IMR-90 (cell line): ENCODE data around the gene HAUS5. TPM values are rescaled to one million over a fixed set of nuclear protein-coding genes. Genes with fewer than 3 reads are reported as not detected.
"Not testable (repeated sequence)": the region's sequence is repeated elsewhere in the genome, so short reads cannot be mapped to it uniquely, and the experiment has no call there.

Experiments used
- ATAC-seq: fragments of 200-7000 bp; cut with Tn5 transposase; 2 replicates; pipeline ENCODE4 v1.9.1; 2020; ENCODE audit warnings: low read depth, mild to moderate bottlenecking, moderate library complexity
- BruUV-seq: library from RNA; stranded (reverse); fragments of 400-500 nt; replicated peaks from 2 replicates; lab custom pipeline; 2021; lab: Mats Ljungman, UMichigan
- CTCF ChIA-PET: fragments of 300-600 bp; formaldehyde crosslinking; extraction: SDS; loops from one replicate; lab custom pipeline; 2021; ENCODE audit warnings: antibody characterized with exemption; lab: Yijun Ruan, JAX
- POLR2A ChIA-PET: fragments of 300-600 bp; sonication (Branson Sonifier 250); formaldehyde crosslinking; loops from one replicate; lab custom pipeline; 2022; ENCODE audit warnings: antibody characterized with exemption; ENCODE audit not compliant: unreplicated experiment; lab: Charles Lee
- DNase-seq: peaks from one replicate; pipeline ENCODE4 v3.0.0; 2013
- H2AFZ ChIP-seq: replicated peaks from 2 replicates; pipeline ENCODE3; 2013; ENCODE audit warnings: low read length, mild to moderate bottlenecking; ENCODE audit not compliant: poor library complexity
- H2AK5ac ChIP-seq: 2 replicates; pipeline ENCODE4 v1.6.1; 2013; ENCODE audit warnings: low read depth, low read length, inconsistent platforms
- H2AK9ac ChIP-seq: replicated peaks from 2 replicates; pipeline ENCODE3; 2013; ENCODE audit warnings: mild to moderate bottlenecking, low read depth, low read length, moderate library complexity; ENCODE audit not compliant: poor library complexity
- H2BK120ac ChIP-seq: 2 replicates; pipeline ENCODE4 v1.6.1; 2013; ENCODE audit warnings: low read depth, low read length, inconsistent platforms
- H2BK15ac ChIP-seq: 3 replicates; pipeline ENCODE4 v1.6.1; 2013; ENCODE audit warnings: low read depth, low read length, inconsistent platforms
- H2BK20ac ChIP-seq: 2 replicates; pipeline ENCODE4 v1.6.1; 2013; ENCODE audit warnings: low read depth, mild to moderate bottlenecking, inconsistent platforms, low read length, moderate library complexity
- H2BK5ac ChIP-seq: 2 replicates; pipeline ENCODE4 v1.6.1; 2013; ENCODE audit warnings: mild to moderate bottlenecking, low read depth, low read length, inconsistent platforms; ENCODE audit not compliant: poor library complexity, severe bottlenecking
- H3K14ac ChIP-seq: replicated peaks from 2 replicates; pipeline ENCODE4 v1.6.1; 2013; ENCODE audit warnings: low read depth, low read length, inconsistent platforms
- H3K18ac ChIP-seq: 2 replicates; pipeline ENCODE4 v1.6.1; 2013; ENCODE audit warnings: low read depth, low read length, control low read depth
- H3K23ac ChIP-seq: 2 replicates; pipeline ENCODE4 v1.6.1; 2013; ENCODE audit warnings: low read depth, low read length, inconsistent platforms
- H3K27ac ChIP-seq: 2 replicates; pipeline ENCODE4 v1.5.1; 2013; ENCODE audit warnings: mild to moderate bottlenecking, control low read depth, low read length; ENCODE audit not compliant: insufficient read depth
- H3K27me3 ChIP-seq: 2 replicates; pipeline ENCODE4 v1.6.1; 2013; ENCODE audit warnings: low read length; ENCODE audit not compliant: control insufficient read depth, insufficient read depth
- H3K36me3 ChIP-seq: 2 replicates; pipeline ENCODE4 v1.6.1; 2013; ENCODE audit warnings: low read length, mixed read lengths; ENCODE audit not compliant: control insufficient read depth, insufficient read depth
- H3K4ac ChIP-seq: 2 replicates; pipeline ENCODE4 v1.6.1; 2013; ENCODE audit warnings: low read depth, low read length, inconsistent platforms
- H3K4me1 ChIP-seq: 2 replicates; pipeline ENCODE4 v1.6.1; 2013; ENCODE audit warnings: low read length, mixed read lengths; ENCODE audit not compliant: control insufficient read depth, insufficient read depth
- H3K4me2 ChIP-seq: 2 replicates; pipeline ENCODE4 v1.6.1; 2013; ENCODE audit warnings: low read depth, mild to moderate bottlenecking, control low read depth, low read length, moderate library complexity
- H3K4me3 ChIP-seq: 2 replicates; pipeline ENCODE4 v1.5.1; 2013; ENCODE audit warnings: low read depth, mild to moderate bottlenecking, control low read depth, low read length, moderate library complexity; ENCODE audit not compliant: insufficient read depth
- H3K56ac ChIP-seq: 2 replicates; pipeline ENCODE4 v1.6.1; 2013; ENCODE audit warnings: low read length, inconsistent platforms; ENCODE audit not compliant: insufficient read depth; ENCODE audit errors: extremely low read depth
- H3K79me1 ChIP-seq, 2 experiments: 2 replicates each; pipeline ENCODE4 v1.6.1; 2013; ENCODE audit warnings: low read length in 2 of 2, inconsistent platforms in 1 of 2, low read depth in 1 of 2
- H3K9ac ChIP-seq: 2 replicates; pipeline ENCODE4 v1.6.1; 2013; ENCODE audit warnings: low read depth, low read length, control low read depth
- H3K9me1 ChIP-seq: 2 replicates; pipeline ENCODE4 v1.6.1; 2013; ENCODE audit warnings: low read length, inconsistent platforms; ENCODE audit not compliant: insufficient read depth
- H3K9me3 ChIP-seq: 2 replicates; pipeline ENCODE4 v1.6.1; 2013; ENCODE audit warnings: low read length; ENCODE audit not compliant: control insufficient read depth, insufficient read depth
- H4K20me1 ChIP-seq: 2 replicates; pipeline ENCODE4 v1.6.1; 2013; ENCODE audit warnings: low read length, inconsistent platforms; ENCODE audit not compliant: insufficient read depth
- H4K5ac ChIP-seq: 2 replicates; pipeline ENCODE4 v1.6.1; 2013; ENCODE audit warnings: mild to moderate bottlenecking, low read depth, low read length, control low read depth
- H4K8ac ChIP-seq, 2 experiments: 2 replicates each; pipeline ENCODE4 v1.6.1; 2013; ENCODE audit warnings: low read depth in 2 of 2, low read length in 2 of 2, control low read depth in 1 of 2, inconsistent platforms in 1 of 2
- H4K91ac ChIP-seq: 2 replicates; pipeline ENCODE4 v1.6.1; 2013; ENCODE audit warnings: low read depth, low read length, inconsistent platforms; ENCODE audit not compliant: insufficient read depth
- CEBPB ChIP-seq: IDR thresholded peaks from 2 replicates; pipeline ENCODE4 v1.6.1; 2012; ENCODE audit warnings: low read depth, low read length, improper control_type of control experiment
- RAD21 ChIP-seq: IDR thresholded peaks from 2 replicates; pipeline ENCODE4 v1.6.1; 2012; ENCODE audit warnings: low read length, improper control_type of control experiment
- SMC3 ChIP-seq: fragments of 150-350 bp; IDR thresholded peaks from 2 replicates; pipeline ENCODE4 v1.6.1; 2016; ENCODE audit warnings: low read depth, mild to moderate bottlenecking, antibody characterized with exemption, low read length, moderate library complexity
- WGBS, 2 experiments: methylation state at CpG; one replicate each; pipeline versions ENCODE4 v1.1.5 to v1.1.7; 2013; ENCODE audit warnings: missing lambda C conversion rate in 2 of 2; ENCODE audit not compliant: insufficient read length in 1 of 2; ENCODE audit errors: extremely low coverage in 2 of 2; 5-methylcytosine and 5-hydroxymethylcytosine counted together
- dilution Hi-C: fragments of 300-500 bp; cut with HindIII; formaldehyde crosslinking; loops from one replicate; pipeline ENCODE4 v1.14.3; 2018; ENCODE audit warnings: low sequenced_read_pairs; ENCODE audit not compliant: unreplicated experiment
- in situ Hi-C: fragments of 300-500 bp; cut with MboI; formaldehyde crosslinking; loops from 3 replicates; pipeline ENCODE4 v1.14.3; 2019; ENCODE audit warnings: low sequenced_read_pairs, inconsistent platforms, mixed read lengths
- intact Hi-C: fragments of 100-400 bp; cut with micrococcal nuclease; formaldehyde crosslinking; loops from 2 replicates; pipeline ENCODE4 v1.10.0; 2022
- polyA plus RNA-seq, 3 experiments: library from polyadenylated mRNA; depleted of rRNA; stranded (reverse); fragments of >200 nt; gene quantifications; 2 replicates each; pipeline ENCODE4 v1.2.3, GENCODE V29; 2012; ENCODE audit warnings: low replicate concordance in 1 of 3
- total RNA-seq: library from RNA; depleted of rRNA; stranded (reverse); fragments of >200 nt; gene quantifications from 2 replicates; pipeline ENCODE4 v1.2.3, GENCODE V29; 2012
- TF ChIP-seq, protein P1 (sequence below): conservative IDR thresholded peaks from 2 replicates; pipeline ENCODE4 v1.5.1; 2012; ENCODE audit warnings: mild to moderate bottlenecking, low read depth, low read length, improper control_type of control experiment

Gene HAUS5
- total and polyA plus RNA-seq, 2 of the 4 experiments (the other 2 are of a cell fraction) = 3.4 to 6.2 TPM

DNA sequence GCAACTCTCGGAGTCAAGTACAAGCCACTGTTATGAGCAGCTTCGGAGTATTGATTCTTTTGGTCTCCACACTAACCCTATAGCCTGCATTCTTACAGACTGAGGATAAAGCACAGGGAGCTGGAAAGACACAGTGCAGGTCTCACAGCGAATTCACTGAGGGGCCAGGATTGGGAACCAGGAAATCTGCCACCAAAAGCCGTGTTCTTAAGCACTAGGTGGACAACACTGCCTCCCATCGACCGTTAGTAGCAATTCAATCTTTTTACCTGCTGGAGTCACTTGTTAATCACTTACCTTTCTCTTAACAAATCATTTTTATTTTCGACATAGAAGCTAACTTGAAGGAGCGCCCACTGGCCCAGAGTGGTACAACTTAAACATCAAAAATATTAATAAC is 20.3 kb upstream of the HAUS5 start:
- Histone ChIP-seq H3K18ac (no peak overlapping the region), H4K91ac (no peak overlapping the region), H3K56ac (no peak overlapping the region), H3K27ac (no peak overlapping the region), H3K36me3 (no peaks in the 10 kb centered on the region), H3K14ac (no peak overlapping the region), H2BK20ac (no peak overlapping the region), H3K9me1 (no peaks in the 10 kb centered on the region), H3K27me3 (peaks cover 4% of the 10 kb centered on the region; the same call in 1 of the 2 replicates), H3K79me1 (no peaks in the 10 kb centered on the region), H2AFZ (peak overlapping the region; percentile 11), H2BK5ac (no peak overlapping the region), H3K4me2 (no peak overlapping the region), H2BK120ac (no peak overlapping the region), H4K20me1 (no peaks in the 10 kb centered on the region), H3K9ac (no peak overlapping the region), H2AK9ac (no peak overlapping the region), H4K8ac (no peak overlapping the region), H3K4ac (no peak overlapping the region), H2BK15ac (no peak overlapping the region), H3K4me3 (no peak overlapping the region), H3K4me1 (no peaks in the 10 kb centered on the region), H2AK5ac (no peak overlapping the region), H3K9me3 (no peaks in the 10 kb centered on the region), H4K5ac (no peak overlapping the region), H3K23ac (no peak overlapping the region)
- TF ChIP-seq, protein P1, sequence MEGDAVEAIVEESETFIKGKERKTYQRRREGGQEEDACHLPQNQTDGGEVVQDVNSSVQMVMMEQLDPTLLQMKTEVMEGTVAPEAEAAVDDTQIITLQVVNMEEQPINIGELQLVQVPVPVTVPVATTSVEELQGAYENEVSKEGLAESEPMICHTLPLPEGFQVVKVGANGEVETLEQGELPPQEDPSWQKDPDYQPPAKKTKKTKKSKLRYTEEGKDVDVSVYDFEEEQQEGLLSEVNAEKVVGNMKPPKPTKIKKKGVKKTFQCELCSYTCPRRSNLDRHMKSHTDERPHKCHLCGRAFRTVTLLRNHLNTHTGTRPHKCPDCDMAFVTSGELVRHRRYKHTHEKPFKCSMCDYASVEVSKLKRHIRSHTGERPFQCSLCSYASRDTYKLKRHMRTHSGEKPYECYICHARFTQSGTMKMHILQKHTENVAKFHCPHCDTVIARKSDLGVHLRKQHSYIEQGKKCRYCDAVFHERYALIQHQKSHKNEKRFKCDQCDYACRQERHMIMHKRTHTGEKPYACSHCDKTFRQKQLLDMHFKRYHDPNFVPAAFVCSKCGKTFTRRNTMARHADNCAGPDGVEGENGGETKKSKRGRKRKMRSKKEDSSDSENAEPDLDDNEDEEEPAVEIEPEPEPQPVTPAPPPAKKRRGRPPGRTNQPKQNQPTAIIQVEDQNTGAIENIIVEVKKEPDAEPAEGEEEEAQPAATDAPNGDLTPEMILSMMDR = peak; percentile 55
- TF ChIP-seq SMC3 = peak; percentile 42
- TF ChIP-seq RAD21 = peak; percentile 62
- TF ChIP-seq CEBPB = no peak
- peak; percentile 37 for DNase-seq
- ChIA-PET POLR2A (no interaction called here), CTCF (interaction anchor here (0.6 to 1.3 kb wide), 3 partner anchors 12 to 82 kb away, joined by 3 read pairs; no protein-coding TSS in a partner anchor)
- dilution Hi-C loops (no loop called here), intact Hi-C loops (no loop called here), in situ Hi-C loops (loop anchor here (25.0 kb wide), 1 partner anchor 255 kb away; the partner anchor contains the start of genes CD22 and FFAR1)
- ATAC-seq = peak; percentile 35; the same call in 1 of the 2 replicates
- 11% methylated on average over 4 of the region's 8 CpGs; no CpG with 5 or more reads in 1 of the 2 experiments for WGBS, 2 experiments
- no TSS peak for BruUV-seq

DNA sequence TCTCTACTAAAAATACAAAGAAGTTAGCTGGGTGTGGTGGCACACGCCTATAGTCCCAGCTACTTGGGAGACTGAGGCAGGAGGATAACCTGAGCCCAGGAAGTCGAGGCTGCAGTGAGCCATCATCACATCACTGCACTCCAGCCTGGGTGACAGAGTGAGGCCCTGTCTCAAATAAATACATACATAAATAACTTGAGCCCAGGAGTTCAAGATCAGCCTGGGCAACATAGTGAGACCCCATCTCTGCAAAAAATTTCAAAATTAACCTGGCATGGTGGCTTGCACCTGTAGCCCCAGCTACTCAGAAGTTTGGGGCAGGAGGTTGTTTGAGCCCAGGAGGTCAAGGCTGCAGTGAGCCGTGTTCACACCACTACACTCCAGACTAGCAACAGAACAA is 17.5 kb upstream of the HAUS5 start:
- intact Hi-C loops, H3K9ac ChIP-seq, H2BK15ac ChIP-seq, H3K18ac ChIP-seq, H3K27me3 ChIP-seq, H4K5ac ChIP-seq, BruUV-seq, H3K9me3 ChIP-seq, H4K20me1 ChIP-seq, H2BK120ac ChIP-seq, H2AK5ac ChIP-seq, H3K36me3 ChIP-seq, POLR2A ChIA-PET, H2AFZ ChIP-seq, H3K4me3 ChIP-seq, H3K14ac ChIP-seq, H3K4me1 ChIP-seq, H3K9me1 ChIP-seq, H3K79me1 ChIP-seq, CTCF ChIA-PET, DNase-seq, H3K23ac ChIP-seq, H3K4me2 ChIP-seq, H4K8ac ChIP-seq, dilution Hi-C loops, H2AK9ac ChIP-seq, H3K56ac ChIP-seq, H3K4ac ChIP-seq, ATAC-seq, H3K27ac ChIP-seq, H2BK5ac ChIP-seq, H4K91ac ChIP-seq, H2BK20ac ChIP-seq: not testable (repeated sequence)
- in situ Hi-C loops = loop anchor here (25.0 kb wide), 1 partner anchor 258 kb away; the partner anchor contains the start of genes CD22 and FFAR1
- WGBS, 2 experiments = no CpG with 5 or more reads among the region's 3 CpGs
